OCI-LY3 (cell line): Measurements from ENCODE around the gene ATP5IF1.

Experiments used
- CTCF ChIP-seq: fragments of 200-600, 300-600 bp; sonication (generic); IDR thresholded peaks from 2 replicates; pipeline ENCODE4 v1.5.1; 2014; ENCODE audit warnings: antibody characterized with exemption, low read length, low read depth
- EZH2phosphoT487 ChIP-seq: fragments of 200-600 bp; shearing (Covaris generic); IDR thresholded peaks from 2 replicates; pipeline ENCODE4 v1.6.1; 2018; ENCODE audit warnings: antibody characterized with exemption, mixed run types, low read depth

GRCh38 chr1:28248273-28249012, 12.5 kb downstream of the ATP5IF1 start:
- TF ChIP-seq CTCF, result peak; percentile 79
- no peak for TF ChIP-seq EZH2phosphoT487
